GM19023 (cell line): ENCODE results near the gene ALDH3B1.

Experiments used
- ATAC-seq: cut with Tn5 transposase; IDR thresholded peaks from one replicate; pipeline ENCODE4 v1.9.1; 2021; ENCODE audit warnings: mild to moderate bottlenecking, moderate library complexity; ENCODE audit not compliant: unreplicated experiment

ALDH3B1 gene

DNA sequence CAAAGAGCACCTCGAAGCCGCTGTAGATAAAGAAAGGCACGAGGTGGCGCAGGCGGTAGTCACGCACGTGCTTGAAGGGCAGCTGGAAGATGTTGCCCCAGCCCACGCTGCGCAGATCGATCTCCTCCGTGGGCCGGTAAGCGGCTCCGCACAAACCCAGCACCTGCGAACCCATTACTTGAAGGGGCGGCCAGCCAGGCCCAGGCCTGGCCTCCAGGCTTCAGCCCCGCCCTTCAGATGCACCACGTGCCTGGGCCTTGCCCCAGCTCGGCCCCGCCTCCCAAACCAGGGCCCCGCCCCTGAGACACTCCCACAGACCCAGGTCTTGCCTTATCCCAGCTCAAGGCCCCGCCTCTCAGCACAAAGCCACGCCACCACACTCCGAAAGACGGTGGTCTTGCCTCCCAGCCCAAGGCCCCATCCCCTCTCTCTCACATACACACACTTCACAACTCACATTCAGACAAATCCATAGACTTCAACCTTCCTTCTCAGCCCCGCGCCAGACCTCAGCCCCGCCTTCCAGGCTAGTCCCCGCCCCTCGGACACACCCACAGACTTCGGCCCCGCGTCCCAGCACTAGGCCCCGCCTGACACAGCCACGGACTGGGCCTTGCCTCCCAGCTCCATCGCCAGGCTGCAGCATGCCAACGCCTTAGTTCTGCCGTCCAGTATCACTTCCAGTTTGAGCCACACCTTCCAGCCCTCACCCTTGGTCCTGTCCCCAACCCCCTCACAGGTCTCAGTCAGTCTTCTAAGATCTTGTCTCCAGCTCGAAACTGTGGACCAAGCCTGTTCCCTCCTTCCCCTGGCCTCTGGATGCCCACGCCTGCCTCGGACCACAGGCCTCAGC is 13.3 kb upstream of the ALDH3B1 start:
- no peak for ATAC-seq

DNA sequence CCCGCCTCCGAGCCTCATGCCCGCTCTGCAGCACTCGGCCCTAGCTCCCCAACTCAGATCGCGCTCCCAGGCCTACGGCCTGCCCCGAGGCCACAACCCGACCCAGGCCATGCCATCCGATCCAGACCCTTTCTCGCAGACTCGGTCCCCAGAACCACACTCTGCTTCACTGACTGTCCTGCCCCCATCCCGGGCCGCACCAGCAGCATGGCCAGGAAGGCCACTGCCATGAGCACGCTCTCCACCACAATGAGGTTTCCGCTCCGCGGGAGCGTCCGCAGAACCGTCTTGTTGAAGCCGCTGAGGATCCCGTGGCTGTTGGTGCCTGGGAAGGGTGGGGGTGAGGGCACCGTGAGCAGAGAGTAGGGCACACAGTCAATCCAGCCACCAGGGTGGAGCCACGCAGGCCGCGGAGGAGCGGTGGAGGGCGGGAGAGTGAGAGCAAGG is 12.6 kb upstream of the ALDH3B1 start:
- ATAC-seq = no peak

DNA sequence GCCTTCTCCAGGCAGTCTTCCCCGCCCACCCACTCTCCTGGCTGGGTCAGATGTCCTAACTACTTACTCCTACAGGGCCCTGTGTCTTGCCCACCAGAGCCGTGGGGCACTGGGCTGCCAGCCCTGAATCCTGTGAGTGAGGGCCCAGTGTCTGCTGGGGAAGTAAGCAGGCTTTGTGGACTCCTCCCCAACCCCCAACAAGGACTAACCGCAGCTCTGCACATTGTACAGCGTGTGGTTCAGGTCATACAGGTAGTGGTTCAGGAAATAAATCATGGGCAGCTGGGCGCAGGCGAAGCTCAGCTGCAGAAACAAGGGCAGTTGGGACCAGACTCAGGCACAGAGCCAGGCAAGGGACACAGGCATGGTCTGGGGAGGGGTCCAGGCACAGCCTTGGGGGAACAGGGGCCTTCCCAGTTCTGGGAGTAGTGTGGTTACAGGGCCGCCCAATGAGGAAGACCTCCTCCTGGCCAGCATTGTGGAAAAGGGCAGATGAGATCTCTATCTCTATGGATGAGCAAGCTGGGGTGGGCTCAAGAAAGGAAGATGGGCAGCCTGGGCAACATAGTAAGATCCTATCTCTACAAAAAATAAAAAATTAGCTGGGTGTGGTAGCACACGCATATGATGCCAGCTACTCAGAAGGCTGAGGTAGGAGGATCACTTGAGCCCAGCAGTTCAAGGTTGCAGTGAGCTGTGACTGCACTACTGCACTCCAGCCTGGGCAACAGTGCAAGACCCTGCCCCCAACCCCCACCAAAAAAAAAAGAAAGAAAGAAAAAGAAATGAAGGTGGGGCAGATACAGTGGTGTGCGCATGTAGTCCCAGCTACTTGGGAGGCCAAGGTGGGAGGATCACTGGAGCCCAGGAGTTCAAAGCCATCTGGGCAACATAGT is 11.7 kb upstream of the ALDH3B1 start:
- no peak for ATAC-seq

DNA sequence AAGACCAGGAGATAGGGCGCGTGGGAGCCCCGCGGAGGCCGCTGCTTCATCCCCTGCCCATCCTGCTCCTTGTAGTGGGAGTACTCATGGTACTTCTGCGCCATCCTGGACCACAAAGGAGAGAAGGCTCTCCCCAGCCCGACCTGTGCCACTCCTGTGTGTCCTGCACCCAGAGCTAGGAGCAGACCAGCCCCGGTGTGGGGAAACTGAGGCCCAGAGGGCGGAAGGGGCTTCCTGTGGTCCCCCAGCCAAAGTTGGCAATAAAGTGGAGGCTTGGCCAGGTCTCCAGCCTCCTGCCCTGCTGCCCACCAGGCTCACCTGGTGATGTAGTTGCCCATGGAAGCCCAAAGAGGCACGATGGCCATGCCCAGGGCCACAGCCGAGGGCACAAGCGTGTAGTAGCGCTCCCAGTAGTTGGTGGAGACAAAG is 10.9 kb upstream of the ALDH3B1 start:
- no peak for ATAC-seq

DNA sequence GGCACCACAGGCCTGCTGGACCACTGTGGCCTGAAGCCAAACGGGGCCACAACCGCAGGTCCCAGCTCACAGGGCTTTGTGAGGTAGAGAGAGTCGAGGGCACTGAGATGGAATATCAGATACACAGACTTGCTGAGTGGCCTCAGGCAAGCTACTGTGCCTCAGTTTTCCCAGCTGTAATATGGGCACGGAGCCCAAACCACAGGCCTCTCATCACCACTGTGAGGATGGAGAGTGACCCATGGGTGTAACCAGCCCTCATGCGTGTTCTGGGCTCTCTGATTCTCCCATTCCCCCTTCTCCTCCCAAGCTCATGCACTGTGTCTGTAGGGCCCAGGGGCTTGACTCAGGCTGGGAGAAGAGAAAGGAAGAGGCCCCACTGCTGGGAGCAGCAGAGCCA is 10.4 kb upstream of the ALDH3B1 start:
- no peak for ATAC-seq

DNA sequence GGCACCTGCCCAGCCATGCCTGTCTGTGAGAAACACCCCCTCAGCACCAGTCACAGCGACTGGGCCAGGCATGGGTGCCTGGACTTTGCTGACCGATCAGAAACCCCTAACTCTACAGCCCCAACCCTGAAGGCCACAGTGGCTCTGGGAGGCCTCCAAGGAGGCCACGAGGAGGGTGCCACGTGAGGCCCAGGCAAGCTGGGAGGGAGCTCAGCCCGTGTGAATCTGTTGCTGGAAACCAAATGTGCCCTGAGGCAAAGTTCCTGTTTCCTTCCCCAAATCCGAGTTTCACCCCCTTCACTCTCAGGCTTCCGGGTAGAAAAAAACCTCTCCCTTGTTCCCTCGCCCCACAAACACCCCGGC is 7.6 kb upstream of the ALDH3B1 start:
- ATAC-seq = no peak

DNA sequence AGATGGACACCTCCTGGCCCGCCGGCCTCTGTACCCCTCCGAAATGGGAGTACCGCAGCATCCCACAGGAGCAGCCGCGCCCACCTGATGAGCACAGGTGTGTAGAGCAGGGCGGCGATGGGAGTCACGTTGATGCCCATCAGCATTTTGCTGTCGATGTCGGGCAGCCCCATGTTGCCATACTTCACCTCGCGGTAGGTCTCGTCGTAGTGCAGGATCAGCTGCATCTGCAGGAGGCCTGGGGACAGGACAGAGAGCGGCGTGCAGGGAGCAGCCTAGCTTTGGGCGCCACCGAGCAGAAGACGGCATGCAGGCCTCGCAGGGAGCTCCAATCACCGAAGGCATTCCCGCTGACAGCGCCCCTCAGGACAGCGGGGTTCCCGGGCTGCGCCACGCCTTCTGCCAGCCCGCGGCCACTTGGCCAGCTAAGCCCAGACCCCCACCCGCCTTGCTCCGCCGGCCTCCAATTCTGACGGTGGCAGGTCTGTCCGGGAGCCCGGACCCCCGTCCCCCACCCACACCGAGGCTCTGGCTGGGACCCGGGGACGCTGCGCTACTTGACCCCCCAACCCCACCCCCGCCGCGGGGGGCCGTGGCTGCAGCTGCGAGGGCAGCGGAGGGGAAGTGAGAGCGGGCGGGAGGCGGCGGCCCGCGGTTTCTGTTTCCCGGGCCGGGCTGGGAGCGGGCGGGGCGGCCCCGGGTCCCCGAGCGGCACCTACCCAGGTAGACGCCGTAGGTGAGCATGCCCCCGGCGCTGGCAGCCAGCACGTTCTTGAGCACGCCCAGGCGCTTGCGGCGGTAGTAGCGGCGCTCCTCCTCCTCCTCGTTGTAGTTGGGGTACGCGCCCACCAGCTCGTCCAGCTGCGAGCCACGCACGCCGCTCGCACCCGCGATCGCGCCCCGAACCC is 6.9 kb upstream of the ALDH3B1 start:
- ATAC-seq = peak; percentile 42

DNA sequence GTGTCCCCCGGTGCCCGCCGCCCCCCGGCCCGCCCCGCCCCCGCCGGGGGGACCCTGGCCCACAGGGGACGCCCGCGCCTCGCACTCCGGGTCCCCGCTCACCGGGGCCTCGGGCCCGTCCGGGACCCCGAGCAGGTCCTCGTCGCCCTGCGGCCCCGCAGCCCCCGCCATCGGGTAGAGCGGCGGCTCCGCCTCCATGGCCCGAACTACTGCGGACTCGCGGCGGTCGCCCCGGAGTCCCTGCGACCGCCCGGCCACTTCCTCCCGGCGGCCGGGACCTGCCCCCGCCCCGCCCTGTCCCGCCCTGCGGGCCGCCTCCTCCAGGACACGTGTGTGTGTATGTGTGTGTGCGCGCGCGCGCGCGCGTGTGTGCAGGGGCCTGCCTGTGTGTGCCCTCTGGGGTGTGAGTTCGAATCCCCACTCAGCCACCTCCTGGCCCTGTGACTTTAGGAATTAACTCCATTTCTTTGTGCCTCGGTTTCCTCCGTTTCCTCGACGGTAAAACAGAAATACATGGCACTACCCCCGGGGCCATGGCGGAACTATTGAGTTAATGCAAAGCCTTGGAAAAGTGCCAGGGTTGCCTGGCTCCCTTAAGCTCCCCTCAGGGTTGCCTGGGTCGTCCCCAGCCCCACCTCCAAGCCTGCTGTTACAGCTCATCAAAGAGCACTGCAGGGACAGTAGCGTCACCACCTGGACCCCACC is 6.1 kb upstream of the ALDH3B1 start, which contains the start of gene UNC93B1:
TSS of gene UNC93B1 (minus strand) at position 252 of the 705 bp plus-strand sequence. CDS start at position 198, 54 bp downstream.
- peak; percentile 56 for ATAC-seq

DNA sequence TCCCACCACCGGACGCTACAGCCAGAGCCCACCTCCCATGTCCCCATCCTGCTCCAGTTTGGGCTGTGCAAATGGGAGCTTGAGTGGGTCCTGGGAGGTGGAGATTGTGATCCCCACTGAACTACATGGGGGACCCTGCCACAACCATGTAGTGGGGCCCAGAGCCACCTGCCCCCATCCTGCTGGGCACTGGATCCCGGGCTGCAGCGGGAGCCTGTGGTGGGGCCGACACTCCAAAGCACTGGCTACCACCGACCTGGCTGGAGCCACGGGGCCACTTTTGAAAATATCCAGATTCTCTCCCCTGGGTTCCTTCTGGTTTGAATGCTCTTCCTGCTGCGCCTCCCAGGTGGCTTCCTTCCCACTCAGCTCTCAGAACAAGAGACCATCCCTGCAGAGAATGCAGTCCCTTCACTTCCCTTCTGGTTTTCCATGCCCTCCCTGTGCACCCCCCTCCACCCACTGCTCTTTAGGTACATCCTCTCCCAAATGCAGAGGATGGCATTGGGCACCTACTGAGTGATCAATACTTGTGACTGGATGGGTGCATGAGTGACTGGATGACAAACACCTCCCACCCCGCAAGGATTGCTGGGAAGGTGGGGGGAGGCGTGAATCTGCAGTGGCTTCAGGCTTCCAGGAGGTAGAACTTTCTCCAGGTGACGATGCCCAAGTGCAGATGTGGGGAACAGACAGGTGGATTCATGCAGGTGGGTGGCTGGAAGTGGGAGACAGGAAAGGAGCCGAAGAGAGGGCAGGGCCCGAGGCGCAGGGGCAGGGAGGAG is 5.4 kb upstream of the ALDH3B1 start:
- ATAC-seq = no peak

DNA sequence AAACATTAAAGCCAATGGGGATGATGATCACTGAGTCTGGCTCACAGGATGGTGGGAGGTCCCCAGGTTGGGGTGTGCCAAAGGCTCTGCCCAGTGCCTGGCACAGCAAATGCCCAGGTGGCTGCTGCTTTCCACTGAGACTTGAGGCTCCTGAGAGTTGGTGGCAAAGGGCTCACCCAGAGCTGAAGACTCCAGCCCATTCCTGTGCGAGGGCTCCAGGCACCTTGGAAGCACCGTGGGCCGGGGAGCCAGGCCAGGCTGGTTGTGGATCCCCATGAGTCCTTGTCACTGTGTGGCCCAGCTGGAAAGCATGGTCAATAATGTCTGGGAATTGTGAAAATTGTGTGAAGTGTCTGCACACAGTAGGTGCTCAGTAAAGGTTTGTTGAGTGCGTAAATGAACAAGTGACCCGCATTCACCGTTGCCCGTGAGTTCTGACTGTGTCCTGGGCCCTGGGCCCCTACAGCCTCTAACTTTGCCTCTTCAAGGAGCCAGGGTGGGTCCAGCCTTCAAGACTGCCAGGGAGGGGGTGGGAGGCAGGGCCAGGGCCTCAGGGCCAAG is 3.4 kb upstream of the ALDH3B1 start:
- ATAC-seq = no peak

DNA sequence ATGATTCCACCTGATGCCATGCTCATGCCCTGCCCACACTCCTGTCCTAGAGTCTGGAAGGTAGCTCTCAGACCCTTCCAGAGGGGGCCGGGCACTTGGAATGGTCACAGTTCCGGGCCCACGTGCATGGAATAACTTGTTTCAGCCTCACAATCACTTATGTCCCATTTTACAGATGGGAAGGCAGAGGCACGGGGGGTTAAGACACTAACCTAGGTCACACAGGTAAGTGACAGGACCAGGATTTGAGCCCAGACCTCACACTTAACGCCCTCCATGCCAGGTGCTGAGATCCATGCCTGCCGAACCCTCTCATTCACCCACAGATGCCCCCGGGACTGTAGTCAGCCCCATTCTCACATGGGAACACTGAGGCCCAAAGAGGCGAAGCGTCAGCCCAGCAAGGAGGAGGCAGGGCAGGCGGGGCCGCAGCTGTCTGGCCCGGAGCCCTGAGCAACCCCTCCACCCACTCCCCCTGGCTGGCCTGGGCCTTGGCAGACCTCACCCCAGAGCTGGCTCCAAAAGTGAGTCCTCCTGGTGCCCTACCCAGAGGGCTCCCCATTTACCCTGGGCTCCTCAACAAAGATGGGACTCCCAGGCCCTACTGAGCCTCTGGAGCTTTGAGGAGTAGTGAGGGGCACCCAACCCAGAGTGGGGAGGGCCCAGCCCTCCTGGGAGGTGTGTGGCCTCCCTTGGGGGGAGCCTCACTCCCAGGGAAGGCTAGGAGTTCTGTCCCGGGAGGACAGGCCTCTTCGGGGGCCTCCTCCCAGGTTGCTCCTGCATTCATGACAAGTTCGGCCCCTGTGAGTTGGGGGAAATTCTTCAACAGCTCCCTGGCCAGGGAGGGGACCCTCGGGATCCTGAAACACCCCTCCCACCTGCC is 2.4 kb upstream of the ALDH3B1 start:
- ATAC-seq = no peak

DNA sequence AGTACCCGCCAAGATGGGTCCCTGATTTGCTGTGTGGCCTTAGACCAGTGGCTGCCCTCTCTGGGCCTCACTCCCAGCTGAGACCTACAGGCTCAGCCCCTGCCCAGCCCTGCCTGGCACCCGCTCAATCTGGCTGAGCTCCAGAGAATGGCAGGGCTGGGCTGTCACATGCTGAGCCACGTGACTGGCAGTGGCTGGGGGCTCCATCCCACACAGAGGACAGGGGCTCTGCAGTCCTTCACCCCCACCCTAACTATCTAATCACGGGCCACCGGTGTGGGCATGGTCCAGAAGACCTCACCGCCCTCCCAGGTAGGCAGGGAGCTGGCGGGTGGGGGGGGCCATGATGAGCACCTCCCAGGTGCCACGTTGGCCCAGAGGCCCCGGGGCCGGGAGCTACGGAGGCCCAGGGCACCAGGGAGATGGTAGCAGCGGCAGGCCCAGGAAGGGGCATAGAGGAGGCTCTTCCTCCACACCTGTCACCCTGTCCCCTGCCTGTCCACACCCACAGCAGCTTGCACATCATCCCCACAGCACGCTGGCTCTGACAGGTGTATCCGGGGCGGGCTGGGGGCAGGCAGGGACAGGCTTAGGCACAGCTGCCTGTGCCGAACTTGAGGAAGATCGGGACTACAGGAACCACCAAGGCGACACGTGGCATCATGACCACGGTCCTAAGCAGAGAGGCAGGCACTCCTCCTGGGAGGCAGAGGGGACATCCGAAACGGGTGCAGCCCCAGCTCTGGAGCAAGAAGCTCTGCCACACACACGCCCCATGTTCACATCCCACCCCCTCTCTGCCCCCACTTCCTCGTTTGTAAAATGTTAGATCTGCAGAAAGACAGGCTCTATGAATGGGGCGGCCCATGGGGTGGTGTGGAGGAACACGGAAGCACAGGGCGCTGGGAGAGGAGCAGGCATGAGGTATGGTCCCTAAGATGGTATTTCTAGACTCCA is 1.5 kb upstream of the ALDH3B1 start:
- ATAC-seq = no peak

DNA sequence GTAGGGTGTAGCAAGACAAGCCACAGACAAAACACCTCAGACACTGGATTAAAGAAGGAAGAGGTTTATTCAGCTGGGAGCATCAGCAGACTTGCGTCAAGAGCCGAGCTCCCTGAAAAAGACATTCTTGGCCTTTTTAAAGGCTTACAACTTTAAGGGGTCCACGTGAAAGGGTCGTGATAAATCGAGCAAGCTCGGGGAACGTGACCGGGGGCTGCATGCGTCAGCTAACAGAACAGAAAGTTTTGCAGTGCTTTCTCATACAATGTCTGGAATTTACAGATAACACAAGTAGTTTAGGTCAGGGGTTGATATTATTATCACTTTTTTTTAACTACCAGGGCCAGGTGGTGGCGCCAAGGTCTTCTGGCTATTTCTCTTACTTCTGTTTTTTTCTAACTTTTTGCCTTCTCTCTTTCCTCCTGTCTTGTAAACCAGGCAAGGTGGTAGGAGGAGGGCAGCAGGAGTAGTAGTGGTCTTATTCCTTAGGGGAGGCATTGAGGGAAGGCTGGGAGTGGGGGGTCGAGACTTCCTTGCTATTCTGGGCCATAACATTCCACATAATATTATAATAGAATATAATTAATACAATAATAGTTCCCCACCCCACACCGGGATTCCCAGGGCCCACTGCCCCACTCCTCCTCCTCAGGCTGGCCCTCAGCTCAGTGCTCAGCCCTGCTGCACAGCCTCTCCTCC is 587 bp upstream of the ALDH3B1 start:
- no peak for ATAC-seq

DNA sequence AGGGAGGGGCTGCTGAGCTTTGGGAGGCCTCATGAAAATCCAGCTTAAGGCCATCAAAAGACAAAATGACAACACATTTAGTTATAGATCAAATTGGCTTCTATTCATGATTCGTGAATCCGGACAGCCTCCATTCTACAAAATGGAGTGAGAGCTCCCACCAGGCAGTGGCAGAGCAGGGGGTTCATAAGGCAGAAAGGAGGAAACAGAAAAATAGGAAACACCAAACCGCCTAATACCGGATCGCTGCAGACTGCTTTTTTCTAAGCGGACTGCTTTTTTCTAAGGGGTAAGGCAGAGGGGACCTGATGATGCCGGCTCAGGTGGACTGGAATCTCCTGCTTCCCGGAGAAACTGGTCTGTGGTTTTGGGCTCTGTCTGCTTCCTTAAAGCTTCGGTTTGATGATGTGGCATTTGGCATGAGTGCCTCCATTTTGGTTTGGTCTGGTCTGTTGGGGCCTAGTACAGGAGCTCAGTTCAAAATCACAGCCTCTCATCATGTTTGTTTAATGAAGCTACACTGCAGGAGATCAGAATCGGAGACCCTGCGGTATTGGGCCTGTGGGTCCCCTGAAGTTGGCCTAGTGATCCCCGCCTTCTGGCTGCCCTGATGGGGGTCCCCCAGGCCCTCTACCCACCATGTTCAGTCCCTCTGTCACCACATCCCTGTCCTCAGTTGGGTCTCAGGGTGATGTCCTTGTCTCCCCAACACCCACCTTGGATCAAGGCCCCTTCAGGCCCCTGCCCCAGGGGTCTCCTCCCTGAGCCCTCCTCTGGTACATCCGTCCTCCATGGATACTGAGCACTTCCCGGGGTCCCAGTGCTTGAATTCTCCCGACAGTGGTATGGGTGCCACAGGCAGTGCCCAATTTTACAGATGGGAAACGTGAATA is 1.2 kb downstream of the ALDH3B1 start:
- ATAC-seq = no peak
